Lung (tissue), 12 donors: ENCODE measurements around the gene COLEC11. TPM values are rescaled to one million over a fixed set of nuclear protein-coding genes. Genes with fewer than 3 reads are reported as not detected.

Experiments
- ATAC-seq: fragments of 200-7000 bp; cut with Tn5 transposase; one replicate; pipeline ENCODE4 v1.9.1; 2020; ENCODE audit warnings: moderate number of reproducible peaks; ENCODE audit not compliant: insufficient read depth, low FRiP score
- DNase-seq, 3 donors: peaks; one replicate each; pipeline ENCODE4 v3.0.0-alpha.2; 2013 to 2017
- H3K27ac ChIP-seq, 2 donors: one replicate each; pipeline ENCODE4 v1.5.1; 2013; ENCODE audit warnings: mild to moderate bottlenecking in 2 of 2, moderate library complexity in 2 of 2, control low read depth in 1 of 2, inconsistent platforms in 1 of 2, low read depth in 1 of 2, low read length in 1 of 2
- H3K27me3 ChIP-seq, 3 donors: one replicate each; pipeline ENCODE4 v1.5.1; 2013; ENCODE audit warnings: low read length in 2 of 3; ENCODE audit not compliant: control insufficient read depth in 3 of 3, insufficient read depth in 3 of 3
- H3K36me3 ChIP-seq, 4 donors: one replicate each; pipeline ENCODE4 v1.5.1; 2013; ENCODE audit warnings: low read length in 4 of 4, mild to moderate bottlenecking in 1 of 4, moderate library complexity in 1 of 4; ENCODE audit not compliant: control insufficient read depth in 4 of 4, insufficient read depth in 4 of 4
- H3K4me1 ChIP-seq, 5 donors: one replicate each; pipeline ENCODE4 v1.5.1; 2013; ENCODE audit warnings: low read length in 5 of 5, mild to moderate bottlenecking in 2 of 5, moderate library complexity in 1 of 5; ENCODE audit not compliant: control insufficient read depth in 5 of 5, insufficient read depth in 5 of 5
- H3K4me3 ChIP-seq: one replicate; pipeline ENCODE4 v1.5.1; 2013; ENCODE audit warnings: mild to moderate bottlenecking, control low read depth, moderate library complexity
- H3K9ac ChIP-seq, 2 donors: one replicate each; pipeline ENCODE4 v1.5.1; 2013; ENCODE audit warnings: low read length in 2 of 2, control low read depth in 1 of 2; ENCODE audit not compliant: insufficient read depth in 1 of 2
- H3K9me3 ChIP-seq, 4 donors: one replicate each; pipeline ENCODE4 v1.5.1; 2013; ENCODE audit warnings: low read length in 3 of 4, mild to moderate bottlenecking in 1 of 4, moderate library complexity in 1 of 4; ENCODE audit not compliant: control insufficient read depth in 4 of 4, insufficient read depth in 3 of 4
- CTCF ChIP-seq: IDR thresholded peaks from 2 replicates; pipeline ENCODE4 v1.5.1; 2012; ENCODE audit warnings: mild to moderate bottlenecking; ENCODE audit errors: control extremely low read depth, extremely low read depth
- WGBS, 2 donors: extraction: QIAGEN DNeasy Blood & Tissue Kit; methylation state at CpG; one replicate each; pipeline ENCODE4 v1.1.7; 2013; 5-methylcytosine and 5-hydroxymethylcytosine counted together
- polyA plus RNA-seq, 2 donors: library from polyadenylated mRNA; stranded (reverse); fragments of 200-250 nt; gene quantifications; one replicate each; pipeline ENCODE4 v1.2.1, GENCODE V29; 2013
- total RNA-seq, 2 donors: library from RNA; depleted of rRNA in 1 of 2; stranded (reverse); fragments of >200 nt in 1 of 2; gene quantifications; one replicate each; pipeline ENCODE4 v1.2.1, GENCODE V29; 2014 to 2021
- donor health status: control.
- donor health status: control.
- donor health status: Bipolar disorder and iron deficiency.
- donor health status: healthy.
- donor health status: DM: yes; HTN: yes; CAD: no.

The COLEC11 gene
- total and polyA plus RNA-seq, 4 donors = 0.71 to 3.7 (median 1.9) TPM

- no peak overlapping the region for H3K27ac ChIP-seq
- TF ChIP-seq CTCF = no peak
- H3K4me3 ChIP-seq = no peak overlapping the region
- ATAC-seq (no peak), DNase-seq (no peak)
- H3K9me3 ChIP-seq = no peaks in the 10 kb centered on the region
- peaks cover 0 to 3% (median 0%) of the 10 kb centered on the region in 4 donors for H3K36me3 ChIP-seq
- no peak overlapping the region for H3K9ac ChIP-seq
- H3K27me3 ChIP-seq = no peaks in the 10 kb centered on the region
- WGBS, 2 donors = 85 to 91% methylated on average over 8 of the region's 8 CpGs
- peaks cover 0 to 16% (median 3%) of the 10 kb centered on the region in 5 donors for H3K4me1 ChIP-seq
Observed at GRCh38 chr2:3571284-3571683, 23.6 kb upstream of the COLEC11 start.

GRCh38 chr2:3572620-3573019 is 22.3 kb upstream of the COLEC11 start:
- H3K4me1 ChIP-seq = peaks cover 0 to 27% (median 8%) of the 10 kb centered on the region in 5 donors
- H3K9me3 ChIP-seq = no peaks in the 10 kb centered on the region
- H3K27ac ChIP-seq = no peak overlapping the region
- DNase-seq (peak in 2 of 3 donors; percentile 37 to 38), ATAC-seq (no peak)
- peak overlapping the region in 1 of 2 donors; percentile 55 for H3K9ac ChIP-seq
- no peaks in the 10 kb centered on the region for H3K27me3 ChIP-seq
- 72 to 83% methylated on average over 2 of the region's 2 CpGs for WGBS, 2 donors
- H3K4me3 ChIP-seq = no peak overlapping the region
- peaks cover 0 to 11% (median 3%) of the 10 kb centered on the region in 4 donors for H3K36me3 ChIP-seq
- no peak for TF ChIP-seq CTCF

- WGBS, 2 donors = 95 to 97% methylated on average over 11 of the region's 11 CpGs
- Histone ChIP-seq H3K4me1 (peaks cover 0 to 38% (median 15%) of the 10 kb centered on the region in 5 donors), H3K27me3 (no peaks in the 10 kb centered on the region), H3K4me3 (no peak overlapping the region), H3K27ac (no peak overlapping the region), H3K9ac (no peak overlapping the region), H3K36me3 (peaks cover 0 to 23% (median 12%) of the 10 kb centered on the region in 4 donors), H3K9me3 (no peaks in the 10 kb centered on the region)
- ATAC-seq (no peak), DNase-seq (no peak)
- no peak for TF ChIP-seq CTCF
Observed at GRCh38 chr2:3574155-3574554, 20.8 kb upstream of the COLEC11 start.
